ENCODE results near the gene CELSR1.

The CELSR1 gene, protein sequence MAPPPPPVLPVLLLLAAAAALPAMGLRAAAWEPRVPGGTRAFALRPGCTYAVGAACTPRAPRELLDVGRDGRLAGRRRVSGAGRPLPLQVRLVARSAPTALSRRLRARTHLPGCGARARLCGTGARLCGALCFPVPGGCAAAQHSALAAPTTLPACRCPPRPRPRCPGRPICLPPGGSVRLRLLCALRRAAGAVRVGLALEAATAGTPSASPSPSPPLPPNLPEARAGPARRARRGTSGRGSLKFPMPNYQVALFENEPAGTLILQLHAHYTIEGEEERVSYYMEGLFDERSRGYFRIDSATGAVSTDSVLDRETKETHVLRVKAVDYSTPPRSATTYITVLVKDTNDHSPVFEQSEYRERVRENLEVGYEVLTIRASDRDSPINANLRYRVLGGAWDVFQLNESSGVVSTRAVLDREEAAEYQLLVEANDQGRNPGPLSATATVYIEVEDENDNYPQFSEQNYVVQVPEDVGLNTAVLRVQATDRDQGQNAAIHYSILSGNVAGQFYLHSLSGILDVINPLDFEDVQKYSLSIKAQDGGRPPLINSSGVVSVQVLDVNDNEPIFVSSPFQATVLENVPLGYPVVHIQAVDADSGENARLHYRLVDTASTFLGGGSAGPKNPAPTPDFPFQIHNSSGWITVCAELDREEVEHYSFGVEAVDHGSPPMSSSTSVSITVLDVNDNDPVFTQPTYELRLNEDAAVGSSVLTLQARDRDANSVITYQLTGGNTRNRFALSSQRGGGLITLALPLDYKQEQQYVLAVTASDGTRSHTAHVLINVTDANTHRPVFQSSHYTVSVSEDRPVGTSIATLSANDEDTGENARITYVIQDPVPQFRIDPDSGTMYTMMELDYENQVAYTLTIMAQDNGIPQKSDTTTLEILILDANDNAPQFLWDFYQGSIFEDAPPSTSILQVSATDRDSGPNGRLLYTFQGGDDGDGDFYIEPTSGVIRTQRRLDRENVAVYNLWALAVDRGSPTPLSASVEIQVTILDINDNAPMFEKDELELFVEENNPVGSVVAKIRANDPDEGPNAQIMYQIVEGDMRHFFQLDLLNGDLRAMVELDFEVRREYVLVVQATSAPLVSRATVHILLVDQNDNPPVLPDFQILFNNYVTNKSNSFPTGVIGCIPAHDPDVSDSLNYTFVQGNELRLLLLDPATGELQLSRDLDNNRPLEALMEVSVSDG (N-terminal part only)

DNA sequence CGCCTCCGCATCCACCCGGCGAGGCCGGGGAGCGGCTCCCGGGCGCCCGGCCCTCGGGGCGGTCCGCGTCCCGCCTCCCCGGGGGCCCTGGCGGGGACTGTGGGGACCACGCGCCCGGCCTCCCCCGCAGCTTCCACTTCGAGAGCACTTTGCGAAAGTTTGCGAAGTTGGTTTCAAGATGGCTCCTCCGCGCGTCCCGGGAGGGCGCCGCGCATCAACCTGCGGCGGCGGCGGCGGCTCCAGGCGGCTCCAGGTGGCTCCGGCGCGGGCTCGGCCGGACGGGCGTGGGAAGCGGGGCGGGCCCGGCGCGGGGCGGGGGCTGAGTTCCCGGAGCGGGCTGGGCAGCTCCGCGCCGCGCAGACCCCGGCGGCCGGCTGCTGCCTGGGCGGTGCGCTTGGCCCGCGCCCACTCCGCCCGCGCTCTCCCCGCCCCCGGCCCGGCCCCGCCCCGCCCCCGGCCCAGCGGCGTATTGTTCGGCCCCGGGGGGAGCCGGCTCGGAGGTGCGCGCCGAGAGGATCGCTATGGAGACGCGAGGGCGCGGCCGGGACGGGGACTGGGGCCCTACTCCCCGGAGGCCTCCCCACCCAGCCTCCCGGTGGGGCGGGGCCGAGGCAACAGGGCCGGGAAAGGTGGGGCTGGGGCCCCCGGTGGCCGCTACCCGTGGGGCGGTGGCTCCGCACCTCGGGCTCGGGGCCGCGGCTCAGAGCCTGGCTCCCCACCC lies at the start of gene CELSR1:
Gene CELSR1 (minus strand): TSS at position 396 of the 721 bp plus-strand sequence. CDS start 450 bp downstream, outside the sequence.
- no peak for FAIRE-seq

- no peak for FAIRE-seq
Measured at GRCh38 chr22:46587061-46587460, 49.6 kb upstream of the CELSR1 start.

GRCh38 chr22:46586531-46587011 lies 49.2 kb upstream of the CELSR1 start:
- no peak for FAIRE-seq

- FAIRE-seq = no peak
Measured at GRCh38 chr22:46586123-46586519, 48.7 kb upstream of the CELSR1 start.

- FAIRE-seq = no peak
Measured at GRCh38 chr22:46585340-46586122, 48.1 kb upstream of the CELSR1 start.

GRCh38 chr22:46584081-46584921 lies 46.9 kb upstream of the CELSR1 start:
- no peak for FAIRE-seq

GRCh38 chr22:46583571-46583970 lies 46.2 kb upstream of the CELSR1 start:
- FAIRE-seq = no peak

- no peak for FAIRE-seq
Measured at GRCh38 chr22:46582281-46582933, 45.0 kb upstream of the CELSR1 start.

- FAIRE-seq = no peak
Measured at GRCh38 chr22:46581538-46582244, 44.3 kb upstream of the CELSR1 start.

DNA sequence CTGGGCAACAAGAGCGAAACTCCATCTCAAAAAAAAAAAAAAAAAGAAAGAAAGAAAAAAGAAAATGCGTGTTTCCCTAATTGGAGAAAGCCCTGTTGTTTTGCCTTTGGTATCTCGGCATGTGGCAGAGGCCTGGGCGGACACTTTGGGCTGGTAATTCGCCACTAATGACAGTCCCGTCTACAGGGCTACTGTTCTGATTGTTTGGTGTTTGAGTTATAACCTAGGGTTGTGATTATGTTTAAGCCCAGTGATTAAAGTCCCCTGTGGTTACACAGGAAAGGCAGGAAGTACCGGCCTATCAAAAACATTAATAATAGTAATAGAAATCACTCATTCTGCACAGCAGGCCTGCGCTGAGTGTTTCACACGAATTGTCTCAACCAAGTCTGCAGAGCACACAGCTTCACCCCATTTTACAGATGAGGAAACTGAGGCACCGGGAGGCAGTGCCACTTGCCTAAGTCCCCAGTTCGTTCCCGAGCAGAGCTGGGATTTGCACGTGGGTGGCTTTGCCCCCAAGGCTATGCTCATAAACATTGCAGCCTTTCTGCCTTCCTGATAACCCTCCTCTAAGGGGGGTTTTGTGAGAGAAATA lies 43.6 kb upstream of the CELSR1 start:
- no peak for FAIRE-seq

DNA sequence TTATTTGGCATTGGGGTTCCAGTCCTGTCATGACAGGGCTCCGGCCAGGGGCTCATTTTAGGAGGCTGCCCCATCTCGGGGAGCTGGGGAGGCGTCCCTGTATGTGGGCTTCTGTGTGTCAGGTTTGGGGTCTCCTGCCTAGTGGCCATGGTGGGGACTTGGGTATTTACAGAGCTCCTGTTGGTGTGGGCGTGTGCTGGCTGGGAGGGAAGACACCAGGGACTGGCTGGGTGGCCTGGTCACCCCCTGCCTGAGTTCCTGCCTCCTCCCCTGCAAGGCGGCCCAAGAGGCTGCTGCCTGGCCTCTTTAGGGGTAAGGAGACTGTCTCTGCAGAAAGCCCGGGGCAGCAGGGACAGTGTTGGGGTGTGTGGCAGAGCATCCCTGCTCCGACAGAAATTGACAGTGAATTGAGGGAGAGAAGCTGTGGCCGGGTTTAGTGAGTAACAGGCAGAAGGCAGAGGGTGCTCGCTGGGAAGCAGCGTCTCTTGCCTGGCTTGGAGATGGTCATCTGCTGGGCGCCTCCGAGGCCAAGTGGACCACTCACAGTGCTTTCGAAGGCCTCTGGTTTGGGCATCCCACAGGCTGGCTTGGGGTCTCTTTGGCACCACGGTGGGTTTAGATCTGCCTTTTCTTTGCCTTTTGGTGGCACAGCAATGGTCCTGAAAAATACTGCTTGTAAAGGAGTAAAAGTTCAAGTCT lies 42.5 kb upstream of the CELSR1 start:
- FAIRE-seq = no peak

GRCh38 chr22:46578824-46579561 lies 41.6 kb upstream of the CELSR1 start:
- no peak for FAIRE-seq

- no peak for FAIRE-seq
Measured at GRCh38 chr22:46578251-46578823, 40.9 kb upstream of the CELSR1 start.

- no peak for FAIRE-seq
Measured at GRCh38 chr22:46577368-46578249, 40.2 kb upstream of the CELSR1 start.

- no peak for FAIRE-seq
Measured at GRCh38 chr22:46576556-46577367, 39.3 kb upstream of the CELSR1 start.

Measured in colon (tissue), 2 donors.